NOMO-1 treated with DMSO at 0.1 percent for 48 hours (cell line): Measurements from ENCODE around the gene EIF4H.
A peak's percentile ranks its signal among the peaks of the same experiment; 100 is the strongest.
"Not testable (repeated sequence)": the region's sequence is repeated elsewhere in the genome, so short reads cannot be mapped to it uniquely, and the experiment has no call there.

Source experiments
- DNase-seq: peaks from one replicate; lab custom pipeline; 2025; ENCODE audit not compliant: unreplicated experiment; lab: John Stamatoyannopoulos, UW

Gene EIF4H

GRCh38 chr7:74197449-74198124, 23.4 kb downstream of the EIF4H start:
- DNase-seq: no peak

GRCh38 chr7:74199551-74200355, 25.6 kb downstream of the EIF4H start:
- DNase-seq: no peak

GRCh38 chr7:74202841-74203556, 28.8 kb downstream of the EIF4H start:
- peak; percentile 97 for DNase-seq

GRCh38 chr7:74203956-74204618, 29.9 kb downstream of the EIF4H start:
- DNase-seq: no peak

GRCh38 chr7:74206052-74206451, 31.9 kb downstream of the EIF4H start:
- not testable (repeated sequence) for DNase-seq

GRCh38 chr7:74206589-74207120, 32.5 kb downstream of the EIF4H start:
- peak; percentile 91 for DNase-seq

- no peak for DNase-seq
Observed at GRCh38 chr7:74207586-74207985, 33.4 kb downstream of the EIF4H start.

GRCh38 chr7:74208241-74208640, 34.1 kb downstream of the EIF4H start:
- DNase-seq: not testable (repeated sequence)

- DNase-seq: no peak
Observed at GRCh38 chr7:74212661-74213060, 38.5 kb downstream of the EIF4H start.

- no peak for DNase-seq
Observed at GRCh38 chr7:74214816-74215630, 40.9 kb downstream of the EIF4H start.

- no peak for DNase-seq
Observed at GRCh38 chr7:74215921-74216320, 41.8 kb downstream of the EIF4H start.

- peak; percentile 82 for DNase-seq
Observed at GRCh38 chr7:74216361-74216761, 42.2 kb downstream of the EIF4H start.

- DNase-seq: peak; percentile 99
Observed at GRCh38 chr7:74217455-74218342, 43.5 kb downstream of the EIF4H start.

- no peak for DNase-seq
Observed at GRCh38 chr7:74218343-74218698, 44.2 kb downstream of the EIF4H start.

GRCh38 chr7:74219416-74219815, 45.3 kb downstream of the EIF4H start:
- DNase-seq: no peak

GRCh38 chr7:74220229-74220628, 46.1 kb downstream of the EIF4H start:
- no peak for DNase-seq

GRCh38 chr7:74221713-74222112, 47.6 kb downstream of the EIF4H start:
- DNase-seq: no peak

GRCh38 chr7:74222851-74223710, 48.9 kb downstream of the EIF4H start:
- DNase-seq: no peak
